ENCODE data around the gene CDC42SE2.

The CDC42SE2 gene

GRCh38 chr5:131263648-131264450 is at the start of gene CDC42SE2:
CDC42SE2 (plus strand) TSS chr5:131264053; CDS start chr5:131359494, 95,441 bp downstream.
- DNase-seq (ENCODE audit: low read depth), result peak; percentile 68

- DNase-seq (ENCODE audit: low read depth), result no peak
Measured at GRCh38 chr5:131214609-131215227, 49.1 kb upstream of the CDC42SE2 start.

GRCh38 chr5:131217791-131218190 is 46.1 kb upstream of the CDC42SE2 start:
- no peak for DNase-seq (ENCODE audit: low read depth)

- DNase-seq (ENCODE audit: low read depth), result no peak
Measured at GRCh38 chr5:131218392-131218791, 45.5 kb upstream of the CDC42SE2 start.

GRCh38 chr5:131220566-131220965 is 43.3 kb upstream of the CDC42SE2 start:
- no peak for DNase-seq (ENCODE audit: low read depth)

- no peak for DNase-seq (ENCODE audit: low read depth)
Measured at GRCh38 chr5:131221008-131221703, 42.7 kb upstream of the CDC42SE2 start.

- no peak for DNase-seq (ENCODE audit: low read depth)
Measured at GRCh38 chr5:131221888-131222287, 42.0 kb upstream of the CDC42SE2 start.

GRCh38 chr5:131222731-131223130 is 41.1 kb upstream of the CDC42SE2 start:
- DNase-seq (ENCODE audit: low read depth), result no peak

GRCh38 chr5:131223751-131224386 is 40.0 kb upstream of the CDC42SE2 start:
- DNase-seq (ENCODE audit: low read depth), result no peak

GRCh38 chr5:131224387-131225201 is 39.3 kb upstream of the CDC42SE2 start:
- DNase-seq (ENCODE audit: low read depth), result peak; percentile 2

- DNase-seq (ENCODE audit: low read depth), result no peak
Measured at GRCh38 chr5:131225282-131225974, 38.4 kb upstream of the CDC42SE2 start.

- DNase-seq (ENCODE audit: low read depth), result no peak
Measured at GRCh38 chr5:131226899-131227298, 37.0 kb upstream of the CDC42SE2 start.

GRCh38 chr5:131228646-131229045 is 35.2 kb upstream of the CDC42SE2 start:
- no peak for DNase-seq (ENCODE audit: low read depth)

- DNase-seq (ENCODE audit: low read depth), result no peak
Measured at GRCh38 chr5:131229623-131230022, 34.2 kb upstream of the CDC42SE2 start.

- DNase-seq (ENCODE audit: low read depth), result no peak
Measured at GRCh38 chr5:131230406-131230805, 33.4 kb upstream of the CDC42SE2 start.

- no peak for DNase-seq (ENCODE audit: low read depth)
Measured at GRCh38 chr5:131239686-131240085, 24.2 kb upstream of the CDC42SE2 start.

- DNase-seq (ENCODE audit: low read depth), result no peak
Measured at GRCh38 chr5:131242728-131243255, 21.1 kb upstream of the CDC42SE2 start.

- DNase-seq (ENCODE audit: low read depth), result no peak
Measured at GRCh38 chr5:131245312-131245711, 18.5 kb upstream of the CDC42SE2 start.

- no peak for DNase-seq (ENCODE audit: low read depth)
Measured at GRCh38 chr5:131245948-131246347, 17.9 kb upstream of the CDC42SE2 start.

- DNase-seq (ENCODE audit: low read depth), result no peak
Measured at GRCh38 chr5:131246504-131246903, 17.3 kb upstream of the CDC42SE2 start.
